H1 (cell line): ENCODE results near the gene SASS6. TPM values are rescaled to one million over a fixed set of nuclear protein-coding genes. Genes with fewer than 3 reads are reported as not detected.

Experiments
- CTCF ChIA-PET: fragments of 300-600 bp; sonication (Branson Sonifier 250); formaldehyde crosslinking; loops from one replicate; lab custom pipeline; 2021; ENCODE audit not compliant: partially characterized antibody; lab: Charles Lee
- POLR2A ChIA-PET: fragments of 300-600 bp; sonication (Branson Sonifier 250); formaldehyde crosslinking; loops from one replicate; lab custom pipeline; 2021; ENCODE audit warnings: inconsistent platforms; ENCODE audit not compliant: partially characterized antibody; lab: Charles Lee
- DNase-seq, 2 experiments: peaks; one replicate each; pipeline versions ENCODE4 v3.0.0 to v3.0.0-alpha.2; 2010 to 2022; ENCODE audit warnings: low spot score in 2 of 2, low read depth in 1 of 2, mixed read lengths in 1 of 2
- FAIRE-seq: peaks from 2 replicates; lab custom pipeline; 2011; peaks lifted over from hg19 to GRCh38; lab: Jason Lieb, UNC
- H2AFZ ChIP-seq: 2 replicates; pipeline ENCODE4 v1.8.1; 2012; ENCODE audit warnings: low read length, inconsistent platforms
- H2AK5ac ChIP-seq: 2 replicates; pipeline ENCODE4 v1.6.1; 2013; ENCODE audit warnings: low read depth, low read length
- H2BK120ac ChIP-seq: replicated peaks from 2 replicates; pipeline ENCODE3; 2013; ENCODE audit warnings: low read depth, low read length, inconsistent platforms
- H2BK12ac ChIP-seq: 2 replicates; pipeline ENCODE4 v1.6.1; 2013; ENCODE audit warnings: low read depth, low read length
- H2BK15ac ChIP-seq: 2 replicates; pipeline ENCODE4 v1.6.1; 2013; ENCODE audit warnings: low read length
- H2BK20ac ChIP-seq: 2 replicates; pipeline ENCODE4 v1.6.1; 2013; ENCODE audit warnings: low read length
- H2BK5ac ChIP-seq: 2 replicates; pipeline ENCODE4 v1.6.1; 2013; ENCODE audit warnings: low read depth, low read length
- H3K14ac ChIP-seq: 2 replicates; pipeline ENCODE4 v1.6.1; 2013; ENCODE audit warnings: inconsistent platforms; ENCODE audit not compliant: insufficient read length
- H3K18ac ChIP-seq: 2 replicates; pipeline ENCODE4 v1.6.1; 2013; ENCODE audit warnings: low read length; ENCODE audit errors: extremely low read depth
- H3K23ac ChIP-seq: 2 replicates; pipeline ENCODE4 v1.6.1; 2013; ENCODE audit warnings: inconsistent platforms; ENCODE audit not compliant: insufficient read length
- H3K23me2 ChIP-seq: 2 replicates; pipeline ENCODE4 v1.6.1; 2013; ENCODE audit warnings: low read depth, low read length
- H3K27ac ChIP-seq: 2 replicates; pipeline ENCODE4 v1.6.1; 2011; ENCODE audit warnings: low read depth, low read length, inconsistent platforms
- H3K27me3 ChIP-seq, 4 experiments: replicated peaks in 1 of 4; 1 replicate in 1 of 4; 2 replicates in 3 of 4; pipeline versions ENCODE4 v1.6.1 to v1.8.1; 2011 to 2013; ENCODE audit warnings: low read length in 3 of 4, mild to moderate bottlenecking in 3 of 4, inconsistent platforms in 2 of 4, mixed read lengths in 2 of 4, moderate library complexity in 1 of 4; ENCODE audit not compliant: control insufficient read depth in 3 of 4, insufficient read depth in 3 of 4; ENCODE audit errors: extremely low read depth in 1 of 4
- H3K36me3 ChIP-seq, 4 experiments: 2 replicates each; pipeline versions ENCODE4 v1.6.1 to v1.8.1; 2011 to 2013; ENCODE audit warnings: mild to moderate bottlenecking in 4 of 4, low read length in 3 of 4, moderate library complexity in 2 of 4, control low read depth in 1 of 4, inconsistent platforms in 1 of 4; ENCODE audit not compliant: insufficient read depth in 4 of 4, control insufficient read depth in 2 of 4
- H3K4ac ChIP-seq: replicated peaks from 2 replicates; pipeline ENCODE3; 2013; ENCODE audit warnings: low read length, low read depth, mixed read lengths, inconsistent platforms; ENCODE audit not compliant: insufficient read length
- H3K4me1 ChIP-seq, 4 experiments: replicated peaks in 1 of 4; 1 replicate in 1 of 4; 2 replicates in 3 of 4; pipeline versions ENCODE4 v1.6.1 to v1.8.1; 2011 to 2013; ENCODE audit warnings: low read length in 3 of 4, inconsistent platforms in 2 of 4, mixed read lengths in 1 of 4; ENCODE audit not compliant: insufficient read depth in 4 of 4, control insufficient read depth in 3 of 4
- H3K4me2 ChIP-seq, 2 experiments: 2 replicates each; pipeline versions ENCODE4 v1.6.1 to v1.8.1; 2011 to 2013; ENCODE audit warnings: low read depth in 2 of 2, low read length in 2 of 2, control low read depth in 1 of 2, inconsistent platforms in 1 of 2, mild to moderate bottlenecking in 1 of 2; ENCODE audit not compliant: insufficient read depth in 1 of 2
- H3K4me3 ChIP-seq, 4 experiments: fragments of 200-600, 300-600 bp in 1 of 4; sonication (generic), shearing (Covaris generic), sonication (Bioruptor Twin) in 1 of 4; 2 replicates each; pipeline versions ENCODE4 v1.5.1 to v1.8.1; 2011 to 2016; ENCODE audit warnings: low read length in 4 of 4, low read depth in 3 of 4, control low read depth in 2 of 4, inconsistent platforms in 2 of 4, mild to moderate bottlenecking in 2 of 4, mixed read lengths in 1 of 4, moderate library complexity in 1 of 4; ENCODE audit not compliant: insufficient read depth in 2 of 4; ENCODE audit errors: extremely low read depth in 1 of 4
- H3K56ac ChIP-seq: replicated peaks from 2 replicates; pipeline ENCODE3; 2013; ENCODE audit warnings: low read depth, mild to moderate bottlenecking, mixed read lengths, low read length, inconsistent platforms; ENCODE audit not compliant: insufficient read length
- H3K79me1 ChIP-seq: 2 replicates; pipeline ENCODE4 v1.6.1; 2013; ENCODE audit warnings: low read depth, low read length, control low read depth
- H3K79me2 ChIP-seq, 2 experiments: 2 replicates each; pipeline versions ENCODE4 v1.6.1 to v1.8.1; 2012 to 2013; ENCODE audit warnings: low read length in 2 of 2, mild to moderate bottlenecking in 2 of 2, inconsistent platforms in 1 of 2; ENCODE audit not compliant: insufficient read depth in 2 of 2, control insufficient read depth in 1 of 2
- H3K9ac ChIP-seq, 4 experiments: replicated peaks in 1 of 4; 1 replicate in 1 of 4; 2 replicates in 3 of 4; pipeline versions ENCODE4 v1.6.1 to v1.8.1; 2011 to 2013; ENCODE audit warnings: low read depth in 3 of 4, low read length in 3 of 4, control low read depth in 2 of 4, mild to moderate bottlenecking in 2 of 4, moderate library complexity in 2 of 4, inconsistent platforms in 1 of 4; ENCODE audit errors: extremely low read depth in 1 of 4
- H3K9me3 ChIP-seq, 2 experiments: 2 replicates each; pipeline versions ENCODE4 v1.6.1 to v1.8.1; 2012 to 2013; ENCODE audit warnings: mild to moderate bottlenecking in 2 of 2, moderate library complexity in 2 of 2, control low read depth in 1 of 2, inconsistent platforms in 1 of 2, low read depth in 1 of 2, low read length in 1 of 2, mixed read lengths in 1 of 2; ENCODE audit not compliant: insufficient read depth in 2 of 2
- H4K20me1 ChIP-seq, 2 experiments: replicated peaks in 1 of 2; 2 replicates each; pipeline versions ENCODE3 to v1.8.1; 2011 to 2013; ENCODE audit warnings: inconsistent platforms in 2 of 2, low read length in 2 of 2, mild to moderate bottlenecking in 1 of 2; ENCODE audit not compliant: insufficient read depth in 2 of 2, control insufficient read depth in 1 of 2
- H4K5ac ChIP-seq: 2 replicates; pipeline ENCODE4 v1.6.1; 2013; ENCODE audit warnings: low read length, low read depth, mixed read lengths, inconsistent platforms; ENCODE audit not compliant: insufficient read length
- H4K8ac ChIP-seq: 2 replicates; pipeline ENCODE4 v1.8.0; 2013; ENCODE audit warnings: mild to moderate bottlenecking, moderate library complexity, low read length, inconsistent platforms; ENCODE audit not compliant: insufficient read depth; ENCODE audit errors: extremely low read depth
- H4K91ac ChIP-seq: replicated peaks from 2 replicates; pipeline ENCODE3; 2013; ENCODE audit warnings: low read length, mixed read lengths, inconsistent platforms; ENCODE audit not compliant: insufficient read length
- ASH2L ChIP-seq: fragments of 200-600, 300-600 bp; sonication (generic); IDR thresholded peaks from one replicate; pipeline ENCODE4 v1.7.1; 2017; ENCODE audit warnings: low read length
- BRCA1 ChIP-seq: IDR thresholded peaks from 2 replicates; pipeline ENCODE4 v1.6.1; 2012; ENCODE audit warnings: low read depth, low read length, improper control_type of control experiment
- CREB1 ChIP-seq: IDR thresholded peaks from 2 replicates; pipeline ENCODE4 v1.6.1; 2012; ENCODE audit warnings: inconsistent platforms
- JUN ChIP-seq: IDR thresholded peaks from 2 replicates; pipeline ENCODE4 v1.6.1; 2011; ENCODE audit warnings: low read depth, mild to moderate bottlenecking, improper control_type of control experiment, low read length
- KDM1A ChIP-seq: fragments of 200-600, 300-600 bp; sonication (generic); IDR thresholded peaks from 2 replicates; pipeline ENCODE4 v1.7.1; 2016; ENCODE audit warnings: mild to moderate bottlenecking, low read length, borderline replicate concordance
- NRF1 ChIP-seq: IDR thresholded peaks from 2 replicates; pipeline ENCODE4 v1.6.1; 2011; ENCODE audit warnings: mild to moderate bottlenecking, low read depth, low read length, improper control_type of control experiment
- SIRT6 ChIP-seq: IDR thresholded peaks from one replicate; pipeline ENCODE4 v1.7.1; 2012; ENCODE audit warnings: low read length, inconsistent platforms
- SIX5 ChIP-seq: IDR thresholded peaks from 2 replicates; pipeline ENCODE4 v1.6.1; 2011; ENCODE audit warnings: mild to moderate bottlenecking, low read depth, low read length
- SP2 ChIP-seq: IDR thresholded peaks from 2 replicates; pipeline ENCODE4 v1.6.1; 2012; ENCODE audit warnings: mild to moderate bottlenecking, low read length, inconsistent platforms
- SRF ChIP-seq: IDR thresholded peaks from 2 replicates; pipeline ENCODE4 v1.6.1; 2011; ENCODE audit warnings: mild to moderate bottlenecking, low read depth, low read length, moderate library complexity
- SUZ12 ChIP-seq: fragments of 200-600 bp; sonication (generic); IDR thresholded peaks from 2 replicates; pipeline ENCODE4 v1.6.1; 2012; ENCODE audit warnings: mild to moderate bottlenecking, inconsistent platforms, low read length, moderate library complexity, mixed read lengths
- ZNF274 ChIP-seq: IDR thresholded peaks from 2 replicates; pipeline ENCODE4 v1.7.0; 2012; ENCODE audit warnings: low read length, borderline replicate concordance; ENCODE audit errors: extremely low read depth
- WGBS, 2 experiments: shearing (Covaris generic) in 1 of 2; methylation state at CpG; one replicate each; pipeline versions ENCODE4 v1.1.6 to v1.1.7; 2013 to 2015; ENCODE audit warnings: low lambda C conversion rate in 2 of 2, mixed read lengths in 2 of 2, inconsistent platforms in 1 of 2, low coverage in 1 of 2, missing lambda C conversion rate in 1 of 2; ENCODE audit not compliant: insufficient replicate concordance in 2 of 2, insufficient coverage in 1 of 2, insufficient read length in 1 of 2; ENCODE audit errors: extremely low coverage in 1 of 2, missing lambda C conversion rate in 1 of 2; 5-methylcytosine and 5-hydroxymethylcytosine counted together
- polyA plus RNA-seq, 7 experiments: library from polyadenylated mRNA; depleted of rRNA in 3 of 7; stranded (reverse) in 5 of 7; unstranded in 2 of 7; fragments of >200 nt in 5 of 7; fragments of 200-250 nt in 2 of 7; gene quantifications; 1 replicate in 5 of 7; 2 replicates in 1 of 7; 4 replicates in 1 of 7; pipeline versions ENCODE4 v1.2.1 to v1.2.3, GENCODE V29; 2011 to 2013; ENCODE audit warnings: missing spikeins in 2 of 7, mixed read lengths in 2 of 7
- total RNA-seq: library from RNA; stranded (reverse); fragmentation: NEBNext Ultra II Directional; extraction: Animal tissue kit (Norgen Biotek cat#: 25700); gene quantifications from 2 replicates; pipeline ENCODE4 v1.2.1, GENCODE V29; 2021

Gene SASS6
- total and polyA plus RNA-seq, 2 of the 8 experiments (the other 6 are each of a cell fraction or from before 2014, with no cell fraction given), result 1.2 to 13.8 TPM

GRCh38 chr1:100039591-100039990 lies 93.1 kb downstream of the SASS6 start:
- 62% methylated on average over 2 of the region's 2 CpGs; no CpG with 5 or more reads in 1 of the 2 experiments for WGBS, 2 experiments
- ChIA-PET CTCF (no interaction called here), POLR2A (interaction anchor here (1.1 to 2.9 kb wide), 3 partner anchors 9 to 313 kb away, joined by 3 to 13 read pairs (median 4); partner anchors contain the start of gene CDC14A)
- Histone ChIP-seq H3K36me3 (no peaks in the 10 kb centered on the region; a peak in 1 of 8 replicates), H4K8ac (no peak overlapping the region), H3K79me1 (no peaks in the 10 kb centered on the region), H3K4ac (no peak overlapping the region), H3K56ac (no peak overlapping the region), H3K27me3 (no peaks in the 10 kb centered on the region), H3K79me2 (peaks cover 12 to 75% of the 10 kb centered on the region in 2 experiments), H3K14ac (no peak overlapping the region), H2BK5ac (no peak overlapping the region), H3K4me1 (no peaks in the 10 kb centered on the region), H2BK20ac (no peak overlapping the region), H2BK15ac (no peak overlapping the region), H4K91ac (no peak overlapping the region), H3K4me2 (peak overlapping the region; percentile 64 to 89), H4K20me1 (no peaks in the 10 kb centered on the region), H3K27ac (no peak overlapping the region), H3K23me2 (peaks cover 6% of the 10 kb centered on the region; the same call in 1 of the 2 replicates), H2BK120ac (no peak overlapping the region), H2BK12ac (no peak overlapping the region), H3K18ac (no peak overlapping the region), H2AK5ac (no peak overlapping the region), H3K4me3 (peak overlapping the region in 1 of 4 experiments; percentile 98; a peak in 3 of 8 replicates), H2AFZ (no peak overlapping the region), H3K9ac (no peak overlapping the region), H3K9me3 (no peaks in the 10 kb centered on the region), H3K23ac (no peak overlapping the region), H4K5ac (no peak overlapping the region)
- TF ChIP-seq NRF1, result no peak
- no peak for TF ChIP-seq CREB1
- no peak for TF ChIP-seq ZNF274
- TF ChIP-seq KDM1A, result no peak
- TF ChIP-seq SUZ12, result no peak
- TF ChIP-seq JUN, result no peak
- no peak for TF ChIP-seq SP2
- TF ChIP-seq ASH2L, result no peak
- no peak for TF ChIP-seq SIX5
- no peak for TF ChIP-seq BRCA1
- no peak for TF ChIP-seq SRF
- TF ChIP-seq SIRT6, result no peak
- FAIRE-seq (no peak), DNase-seq (no peak)
